T1000 (cell line): ENCODE data around the gene KPNA4.
"Not testable (repeated sequence)": the region's sequence is repeated elsewhere in the genome, so short reads cannot be mapped to it uniquely, and the experiment has no call there.

Experiments
- DNase-seq: peaks from one replicate; lab custom pipeline; 2025; ENCODE audit warnings: mixed read lengths; lab: John Stamatoyannopoulos, UW

The KPNA4 gene

GRCh38 chr3:160486459-160486869 is 78.9 kb downstream of the KPNA4 start:
- no peak for DNase-seq

GRCh38 chr3:160482796-160483195 is 82.6 kb downstream of the KPNA4 start:
- no peak for DNase-seq

GRCh38 chr3:160481856-160482255 is 83.5 kb downstream of the KPNA4 start:
- DNase-seq = no peak

- DNase-seq = no peak
Observed at GRCh38 chr3:160480931-160481330, 84.4 kb downstream of the KPNA4 start.

GRCh38 chr3:160479376-160479775 is 86.0 kb downstream of the KPNA4 start:
- no peak for DNase-seq

GRCh38 chr3:160478338-160478737 is 87.0 kb downstream of the KPNA4 start:
- DNase-seq = no peak

GRCh38 chr3:160477750-160478149 is 87.6 kb downstream of the KPNA4 start:
- DNase-seq = no peak

- DNase-seq = no peak
Observed at GRCh38 chr3:160475884-160476283, 89.5 kb downstream of the KPNA4 start.

- DNase-seq = no peak
Observed at GRCh38 chr3:160475153-160475552, 90.2 kb downstream of the KPNA4 start.

GRCh38 chr3:160474416-160474838 is 90.9 kb downstream of the KPNA4 start:
- DNase-seq = no peak

- no peak for DNase-seq
Observed at GRCh38 chr3:160473978-160474377, 91.4 kb downstream of the KPNA4 start.

- DNase-seq = no peak
Observed at GRCh38 chr3:160473221-160473620, 92.2 kb downstream of the KPNA4 start.

GRCh38 chr3:160472344-160472743 is 93.0 kb downstream of the KPNA4 start:
- DNase-seq = no peak

- DNase-seq = no peak
Observed at GRCh38 chr3:160471892-160472291, 93.5 kb downstream of the KPNA4 start.

GRCh38 chr3:160470181-160470580 is 95.2 kb downstream of the KPNA4 start:
- DNase-seq = no peak

GRCh38 chr3:160464971-160465370 is 100.4 kb downstream of the KPNA4 start:
- DNase-seq = no peak

GRCh38 chr3:160464321-160464720 is 101.0 kb downstream of the KPNA4 start:
- DNase-seq = no peak

GRCh38 chr3:160460033-160460432 is 105.3 kb downstream of the KPNA4 start:
- no peak for DNase-seq

- DNase-seq = no peak
Observed at GRCh38 chr3:160459450-160459970, 105.9 kb downstream of the KPNA4 start.

- DNase-seq = no peak
Observed at GRCh38 chr3:160458151-160458550, 107.2 kb downstream of the KPNA4 start.

GRCh38 chr3:160455846-160456245 is 109.5 kb downstream of the KPNA4 start:
- DNase-seq = no peak

- no peak for DNase-seq
Observed at GRCh38 chr3:160454995-160455394, 110.4 kb downstream of the KPNA4 start.

- not testable (repeated sequence) for DNase-seq
Observed at GRCh38 chr3:160452251-160452650, 113.1 kb downstream of the KPNA4 start.

GRCh38 chr3:160451602-160452001 is 113.8 kb downstream of the KPNA4 start:
- DNase-seq = no peak

- peak; percentile 39 for DNase-seq
Observed at GRCh38 chr3:160450846-160451245, 114.5 kb downstream of the KPNA4 start.
